A673 (cell line): ENCODE results near the gene GPR39. TPM values are rescaled to one million over a fixed set of nuclear protein-coding genes. Genes with fewer than 3 reads are reported as not detected.

ENCODE experiments used
- BruUV-seq: library from RNA; stranded (reverse); fragments of 400-500 nt; replicated peaks from 2 replicates; lab custom pipeline; 2021; lab: Mats Ljungman, UMichigan
- CTCF ChIA-PET: fragments of 300-600 bp; sonication (Branson Sonifier 250); formaldehyde crosslinking; loops from one replicate; lab custom pipeline; 2022; ENCODE audit warnings: antibody characterized with exemption; lab: Charles Lee
- POLR2A ChIA-PET: fragments of 300-600 bp; sonication (Branson Sonifier 250); formaldehyde crosslinking; loops from one replicate; lab custom pipeline; 2022; ENCODE audit warnings: antibody characterized with exemption; ENCODE audit not compliant: low non-redundant PET; lab: Charles Lee
- DNase-seq: peaks from one replicate; pipeline ENCODE4 v3.0.0-alpha.2; 2015; ENCODE audit warnings: low spot score
- H3K27ac ChIP-seq: fragments of 200-600 bp; sonication (generic); 2 replicates; pipeline ENCODE4 v1.5.1; 2016; ENCODE audit warnings: mixed run types, low read depth, mild to moderate bottlenecking, mixed read lengths, antibody characterized with exemption, low read length; ENCODE audit not compliant: poor library complexity, severe bottlenecking
- H3K27me3 ChIP-seq: fragments of 200-600 bp; sonication (generic); replicated peaks from 2 replicates; pipeline ENCODE4 v1.6.1; 2017; ENCODE audit warnings: mixed run types, low read depth, mild to moderate bottlenecking, mixed read lengths, antibody characterized with exemption, low read length; ENCODE audit not compliant: insufficient read depth, poor library complexity
- H3K36me3 ChIP-seq: fragments of 200-600 bp; sonication (generic); 2 replicates; pipeline ENCODE4 v1.6.1; 2016; ENCODE audit warnings: mixed run types, mild to moderate bottlenecking, mixed read lengths, antibody characterized with exemption, low read length; ENCODE audit not compliant: insufficient read depth, poor library complexity, severe bottlenecking
- H3K4me1 ChIP-seq: fragments of 200-600 bp; sonication (generic); 2 replicates; pipeline ENCODE4 v1.6.1; 2017; ENCODE audit warnings: mixed run types, mild to moderate bottlenecking, mixed read lengths, antibody characterized with exemption, low read length; ENCODE audit not compliant: insufficient read depth, poor library complexity, severe bottlenecking
- H3K4me3 ChIP-seq: fragments of 200-600 bp; sonication (generic); 2 replicates; pipeline ENCODE4 v1.5.1; 2016; ENCODE audit warnings: low read depth, mixed run types, mild to moderate bottlenecking, mixed read lengths, low read length; ENCODE audit not compliant: poor library complexity, severe bottlenecking
- H3K9me3 ChIP-seq: fragments of 200-600 bp; sonication (generic); 2 replicates; pipeline ENCODE4 v1.6.1; 2016; ENCODE audit warnings: mixed run types, low read depth, mild to moderate bottlenecking, mixed read lengths, antibody characterized with exemption, low read length; ENCODE audit not compliant: poor library complexity, severe bottlenecking
- EZH2 ChIP-seq: fragments of 200-600 bp; sonication (generic); IDR thresholded peaks from 2 replicates; pipeline ENCODE4 v1.6.1; 2017; ENCODE audit warnings: borderline replicate concordance, low read depth, mild to moderate bottlenecking, mixed read lengths, antibody characterized with exemption, low read length; ENCODE audit not compliant: poor library complexity, severe bottlenecking
- intact Hi-C: fragments of 100-400 bp; cut with micrococcal nuclease; formaldehyde crosslinking; loops from one replicate; pipeline ENCODE4 v1.10.0; 2022; ENCODE audit not compliant: unreplicated experiment
- total RNA-seq: library from RNA; stranded (reverse); gene quantifications from 2 replicates; pipeline ENCODE4 v1.2.3, GENCODE V29; 2021
- TF ChIP-seq, protein P1 (sequence below): fragments of 300-800, 200-600 bp; sonication (generic); conservative IDR thresholded peaks from 2 replicates; pipeline ENCODE4 v1.5.1; 2017; ENCODE audit warnings: low read depth, mild to moderate bottlenecking, antibody characterized with exemption, low read length, moderate library complexity, mixed read lengths

The GPR39 gene
- total RNA-seq, 1 experiment from 2014 or later = 3.6 TPM

DNA sequence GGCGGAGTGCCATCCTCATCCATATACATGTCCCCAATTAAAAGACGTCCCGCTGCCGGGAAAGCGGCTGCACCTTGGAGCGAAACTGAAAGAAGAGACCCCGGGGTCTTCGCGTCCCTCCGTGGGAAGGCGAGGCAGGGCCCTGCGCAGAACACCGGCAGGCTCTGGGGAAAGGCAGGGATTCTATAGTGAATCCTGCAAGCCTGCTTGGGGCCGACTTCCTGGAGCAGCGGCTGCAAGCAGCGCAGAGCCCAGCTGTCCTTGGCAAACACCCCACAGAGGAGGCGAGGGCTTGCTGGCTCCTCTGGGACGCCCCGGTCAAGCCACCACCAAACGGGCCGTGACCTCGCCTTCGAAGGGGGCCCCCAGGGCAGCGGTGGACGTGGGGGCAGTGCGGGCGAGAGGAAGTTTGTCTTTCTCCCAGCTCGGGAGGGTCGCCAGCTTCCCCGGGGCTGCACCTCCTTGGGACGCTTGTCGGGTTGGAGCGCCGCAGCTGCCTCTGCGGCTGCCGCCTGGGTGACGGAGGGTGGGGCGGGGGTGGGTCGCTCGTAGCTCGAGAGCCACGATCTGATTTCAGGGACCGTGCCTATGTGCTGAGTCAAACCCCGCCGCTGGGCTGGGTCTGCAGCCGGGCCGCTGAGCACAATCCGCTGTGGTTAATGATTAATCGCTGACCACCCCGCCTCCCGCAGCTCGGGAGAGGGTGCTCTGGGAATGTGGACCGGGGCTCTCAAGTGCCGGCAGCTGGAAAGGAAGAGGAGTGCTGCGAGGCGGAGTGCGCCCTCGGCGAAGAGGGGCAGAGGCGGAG, 486 bp upstream of the GPR39 start:
- peak; percentile 75 for DNase-seq
- peaks cover 10% of the 10 kb centered on the region for H3K4me1 ChIP-seq
- intact Hi-C loops = no loop called here
- ChIA-PET CTCF (interaction anchor here (0.7 kb wide), 1 partner anchor 33 kb away, joined by 4 read pairs; no protein-coding TSS in a partner anchor), POLR2A (no interaction called here)
- H3K36me3 ChIP-seq = no peaks in the 10 kb centered on the region
- BruUV-seq = no TSS peak
- H3K27me3 ChIP-seq = no peaks in the 10 kb centered on the region
- no peaks in the 10 kb centered on the region for H3K9me3 ChIP-seq
- H3K4me3 ChIP-seq = peak overlapping the region; percentile 51
- no peak overlapping the region for H3K27ac ChIP-seq
- TF ChIP-seq, protein P1, sequence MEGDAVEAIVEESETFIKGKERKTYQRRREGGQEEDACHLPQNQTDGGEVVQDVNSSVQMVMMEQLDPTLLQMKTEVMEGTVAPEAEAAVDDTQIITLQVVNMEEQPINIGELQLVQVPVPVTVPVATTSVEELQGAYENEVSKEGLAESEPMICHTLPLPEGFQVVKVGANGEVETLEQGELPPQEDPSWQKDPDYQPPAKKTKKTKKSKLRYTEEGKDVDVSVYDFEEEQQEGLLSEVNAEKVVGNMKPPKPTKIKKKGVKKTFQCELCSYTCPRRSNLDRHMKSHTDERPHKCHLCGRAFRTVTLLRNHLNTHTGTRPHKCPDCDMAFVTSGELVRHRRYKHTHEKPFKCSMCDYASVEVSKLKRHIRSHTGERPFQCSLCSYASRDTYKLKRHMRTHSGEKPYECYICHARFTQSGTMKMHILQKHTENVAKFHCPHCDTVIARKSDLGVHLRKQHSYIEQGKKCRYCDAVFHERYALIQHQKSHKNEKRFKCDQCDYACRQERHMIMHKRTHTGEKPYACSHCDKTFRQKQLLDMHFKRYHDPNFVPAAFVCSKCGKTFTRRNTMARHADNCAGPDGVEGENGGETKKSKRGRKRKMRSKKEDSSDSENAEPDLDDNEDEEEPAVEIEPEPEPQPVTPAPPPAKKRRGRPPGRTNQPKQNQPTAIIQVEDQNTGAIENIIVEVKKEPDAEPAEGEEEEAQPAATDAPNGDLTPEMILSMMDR = no peak
- TF ChIP-seq EZH2 = no peak

- Histone ChIP-seq H3K27ac (no peak overlapping the region), H3K4me3 (no peak overlapping the region), H3K36me3 (no peaks in the 10 kb centered on the region), H3K27me3 (no peaks in the 10 kb centered on the region), H3K9me3 (no peaks in the 10 kb centered on the region), H3K4me1 (peaks cover 10% of the 10 kb centered on the region)
- POLR2A ChIA-PET = no interaction called here
- no peak for TF ChIP-seq EZH2
- TF ChIP-seq, protein P1 = no peak
- intact Hi-C loops = no loop called here
- no peak for DNase-seq
- CTCF ChIA-PET = no interaction called here
- BruUV-seq = no TSS peak
These were observed 928 bp downstream of the GPR39 start for GRCh38 chr2:132417430-132418035.

GRCh38 chr2:132419235-132419634, 2.6 kb downstream of the GPR39 start:
- H3K4me1 ChIP-seq = peaks cover 10% of the 10 kb centered on the region
- no peak for DNase-seq
- H3K4me3 ChIP-seq = no peak overlapping the region
- H3K27me3 ChIP-seq = no peaks in the 10 kb centered on the region
- H3K9me3 ChIP-seq = no peaks in the 10 kb centered on the region
- TF ChIP-seq EZH2 = no peak
- TF ChIP-seq, protein P1 = no peak
- intact Hi-C loops = no loop called here
- no peaks in the 10 kb centered on the region for H3K36me3 ChIP-seq
- CTCF ChIA-PET = no interaction called here
- POLR2A ChIA-PET = no interaction called here
- H3K27ac ChIP-seq = no peak overlapping the region
- no TSS peak for BruUV-seq
